ENCODE measurements around the gene SIGLEC9. TPM values are rescaled to one million over a fixed set of nuclear protein-coding genes. Genes with fewer than 3 reads are reported as not detected.

Gene SIGLEC9
- total and polyA plus RNA-seq, 10 of the 15 experiments (the other 5 are each of a cell fraction or from before 2014, with no cell fraction given), result 0.10 TPM; not detected in 9

- TF ChIP-seq EP300 (IDR thresholded peaks at IDR 0.05; ENCODE audit: borderline replicate concordance in 1 of 2, control insufficient read depth in 1 of 2, low read depth in 2 of 2, low read length in 2 of 2) (no peak), ZZZ3 (IDR thresholded peaks at IDR 0.05; ENCODE audit: control insufficient read depth, insufficient read length, low read depth) (no peak), KLF5 (IDR thresholded peaks at IDR 0.05; ENCODE audit: partially characterized antibody) (no peak), POU2F2 (IDR thresholded peaks at IDR 0.05; ENCODE audit: borderline replicate concordance, low read depth, low read length) (no peak), YBX1 (IDR thresholded peaks at IDR 0.05) (no peak), KAT2A (conservative IDR thresholded peaks at IDR 0.05; ENCODE audit: control insufficient read depth, low read depth, low read length) (no peak), ZNF687 (IDR thresholded peaks at IDR 0.05) (no peak), POLR2A (IDR thresholded peaks at IDR 0.05; ENCODE audit: low read depth, low read length) (no peak)
These were observed 25.9 kb downstream of the SIGLEC9 start (continued) for GRCh38 chr19:51150627-51151026.

GRCh38 chr19:51156710-51157109, 32.0 kb downstream of the SIGLEC9 start:
- DNase-seq (ENCODE audit: low read depth, low spot score), result no peak
- Histone ChIP-seq H3K27ac (ENCODE audit: control insufficient read depth, insufficient read depth) (no peak overlapping the region), H3K79me2 (ENCODE audit: control insufficient read depth, insufficient read depth, low read length) (no peaks in the 10 kb centered on the region), H3K4me3 (no peak overlapping the region), H3K4me1 (ENCODE audit: control insufficient read depth, insufficient read depth, low read length) (no peaks in the 10 kb centered on the region; the same call in 1 of the 2 replicates), H3K27me3 (replicated peaks in 1 of 2; ENCODE audit: control insufficient read depth in 2 of 2, insufficient read depth in 2 of 2, low read length in 1 of 2) (peaks cover 3 to 5% of the 10 kb centered on the region in 2 experiments), H3K9ac (ENCODE audit: control insufficient read depth, insufficient read depth, low read length) (no peak overlapping the region), H3K9me3 (replicated peaks; ENCODE audit: control insufficient read depth, insufficient read depth, low read length) (no peaks in the 10 kb centered on the region), H2AFZ (ENCODE audit: control insufficient read depth, low read depth, low read length) (no peak overlapping the region), H4K20me1 (ENCODE audit: control insufficient read depth, insufficient read depth) (no peaks in the 10 kb centered on the region; the same call in 1 of the 2 replicates), H3K36me3 (ENCODE audit: control insufficient read depth in 2 of 2, insufficient read depth in 2 of 2, low read length in 1 of 2) (no peaks in the 10 kb centered on the region), H3K4me2 (ENCODE audit: control insufficient read depth, insufficient read depth) (no peak overlapping the region)
- ChIA-PET SMC1A (ENCODE audit: uncharacterized antibody, unreplicated experiment) (interaction anchor here (1.3 to 4.0 kb wide), 2 partner anchors 101 to 104 kb away, joined by 3 to 19 read pairs; no protein-coding TSS in a partner anchor), POLR2A (no interaction called here), RAD21 (ENCODE audit: unreplicated experiment) (interaction anchor here (0.8 to 2.1 kb wide), 5 partner anchors 12 to 183 kb away, joined by 3 to 12 read pairs (median 3); no protein-coding TSS in a partner anchor), CTCF (interaction anchor here (0.6 to 10.1 kb wide), 8 partner anchors 8 to 503 kb away, joined by 3 to 121 read pairs (median 4); no protein-coding TSS in a partner anchor)
- in situ Hi-C loops (cut with MboI), result loop anchor here (5.0 kb wide), 1 partner anchor 101 kb away; no protein-coding TSS in a partner anchor
- no TSS peak for BruUV-seq (replicated peaks)
- no peak for ATAC-seq
- intact Hi-C loops (cut with micrococcal nuclease; ENCODE audit: unreplicated experiment), result no loop called here
- no peak for FAIRE-seq
- WGBS (ENCODE audit: insufficient coverage, insufficient replicate concordance, low lambda C conversion rate, missing lambda C conversion rate), result 36% methylated on average over 2 of the region's 2 CpGs
- TF ChIP-seq NFIC (IDR thresholded peaks at IDR 0.05; ENCODE audit: low read depth, low read length), result no peak
- no peak for TF ChIP-seq ZZZ3 (IDR thresholded peaks at IDR 0.05; ENCODE audit: control insufficient read depth, insufficient read length, low read depth)
- no peak for TF ChIP-seq JUNB (IDR thresholded peaks at IDR 0.05)
- TF ChIP-seq ZNF274 (IDR thresholded peaks at IDR 0.05; ENCODE audit: insufficient read depth, insufficient read length), result no peak
- TF ChIP-seq POU2F2 (IDR thresholded peaks at IDR 0.05; ENCODE audit: borderline replicate concordance, low read depth, low read length), result no peak
- TF ChIP-seq, protein P1, sequence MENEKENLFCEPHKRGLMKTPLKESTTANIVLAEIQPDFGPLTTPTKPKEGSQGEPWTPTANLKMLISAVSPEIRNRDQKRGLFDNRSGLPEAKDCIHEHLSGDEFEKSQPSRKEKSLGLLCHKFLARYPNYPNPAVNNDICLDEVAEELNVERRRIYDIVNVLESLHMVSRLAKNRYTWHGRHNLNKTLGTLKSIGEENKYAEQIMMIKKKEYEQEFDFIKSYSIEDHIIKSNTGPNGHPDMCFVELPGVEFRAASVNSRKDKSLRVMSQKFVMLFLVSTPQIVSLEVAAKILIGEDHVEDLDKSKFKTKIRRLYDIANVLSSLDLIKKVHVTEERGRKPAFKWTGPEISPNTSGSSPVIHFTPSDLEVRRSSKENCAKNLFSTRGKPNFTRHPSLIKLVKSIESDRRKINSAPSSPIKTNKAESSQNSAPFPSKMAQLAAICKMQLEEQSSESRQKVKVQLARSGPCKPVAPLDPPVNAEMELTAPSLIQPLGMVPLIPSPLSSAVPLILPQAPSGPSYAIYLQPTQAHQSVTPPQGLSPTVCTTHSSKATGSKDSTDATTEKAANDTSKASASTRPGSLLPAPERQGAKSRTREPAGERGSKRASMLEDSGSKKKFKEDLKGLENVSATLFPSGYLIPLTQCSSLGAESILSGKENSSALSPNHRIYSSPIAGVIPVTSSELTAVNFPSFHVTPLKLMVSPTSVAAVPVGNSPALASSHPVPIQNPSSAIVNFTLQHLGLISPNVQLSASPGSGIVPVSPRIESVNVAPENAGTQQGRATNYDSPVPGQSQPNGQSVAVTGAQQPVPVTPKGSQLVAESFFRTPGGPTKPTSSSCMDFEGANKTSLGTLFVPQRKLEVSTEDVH (IDR thresholded peaks at IDR 0.05; ENCODE audit: low read depth, partially characterized antibody), result no peak
- TF ChIP-seq RCOR1 (conservative IDR thresholded peaks at IDR 0.05; ENCODE audit: low read depth, low read length), result no peak
- no peak for TF ChIP-seq CHD1 (IDR thresholded peaks at IDR 0.05; ENCODE audit: low read depth, low read length)
- no peak for TF ChIP-seq SPI1 (IDR thresholded peaks at IDR 0.05; ENCODE audit: borderline replicate concordance, insufficient read depth, low read depth, low read length)
